HG02759 (cell line): ENCODE data around the gene WARS2.
"Not testable (repeated sequence)": the region's sequence is repeated elsewhere in the genome, so short reads cannot be mapped to it uniquely, and the experiment has no call there.

Experiments
- ATAC-seq: cut with Tn5 transposase; IDR thresholded peaks from one replicate; pipeline ENCODE4 v1.9.1; 2021; ENCODE audit warnings: mild to moderate bottlenecking, moderate library complexity; ENCODE audit not compliant: unreplicated experiment

The WARS2 gene

GRCh38 chr1:119140177-119141019 is at the start of gene WARS2:
WARS2 (minus strand) TSS chr1:119140653; CDS start chr1:119140644, 9 bp downstream.
- ATAC-seq = peak; percentile 94

- no peak for ATAC-seq
Observed at GRCh38 chr1:119188926-119189325, 48.5 kb upstream of the WARS2 start.

GRCh38 chr1:119187416-119187815 is 47.0 kb upstream of the WARS2 start:
- no peak for ATAC-seq

- no peak for ATAC-seq
Observed at GRCh38 chr1:119186471-119186870, 46.0 kb upstream of the WARS2 start.

DNA sequence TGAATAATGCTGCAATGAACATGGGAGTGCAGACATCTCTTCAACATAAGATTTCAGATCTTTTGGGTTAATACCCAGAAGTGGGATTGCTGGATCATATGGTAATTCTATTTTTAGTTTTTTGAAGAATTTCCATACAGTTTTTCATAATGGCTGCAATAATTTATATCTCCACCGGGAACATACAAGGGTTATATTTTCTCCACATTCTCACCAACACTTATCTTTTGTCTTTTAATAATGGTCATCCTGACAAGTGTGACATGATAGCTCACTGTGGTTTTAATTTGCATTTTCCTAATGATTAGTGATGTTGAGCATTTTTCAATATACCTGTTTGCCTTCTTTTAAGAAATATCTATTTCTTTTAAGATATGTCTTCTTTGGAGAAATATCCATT is 44.5 kb upstream of the WARS2 start:
- no peak for ATAC-seq

GRCh38 chr1:119181218-119181617 is 40.8 kb upstream of the WARS2 start:
- ATAC-seq = no peak

DNA sequence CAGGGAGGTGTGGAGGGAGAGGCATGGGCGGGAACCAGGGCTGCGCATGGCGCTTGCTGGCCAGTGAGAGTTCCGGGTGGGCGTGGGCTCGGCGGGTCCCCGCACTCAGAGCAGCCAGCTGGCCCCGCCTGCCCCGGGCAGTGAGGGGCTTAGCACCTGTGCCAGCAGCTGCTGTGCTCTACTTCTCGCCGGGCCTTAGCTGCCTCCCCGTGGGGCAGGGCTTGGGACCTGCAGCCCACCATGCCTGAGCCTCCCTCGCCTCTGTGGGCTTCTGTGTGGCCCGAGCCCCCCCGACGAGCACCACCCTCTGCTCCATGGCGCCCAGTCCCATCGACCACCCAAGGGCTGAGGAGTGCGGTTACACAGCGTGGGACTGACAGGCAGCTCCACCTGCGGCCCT is 38.6 kb upstream of the WARS2 start:
- ATAC-seq = no peak

DNA sequence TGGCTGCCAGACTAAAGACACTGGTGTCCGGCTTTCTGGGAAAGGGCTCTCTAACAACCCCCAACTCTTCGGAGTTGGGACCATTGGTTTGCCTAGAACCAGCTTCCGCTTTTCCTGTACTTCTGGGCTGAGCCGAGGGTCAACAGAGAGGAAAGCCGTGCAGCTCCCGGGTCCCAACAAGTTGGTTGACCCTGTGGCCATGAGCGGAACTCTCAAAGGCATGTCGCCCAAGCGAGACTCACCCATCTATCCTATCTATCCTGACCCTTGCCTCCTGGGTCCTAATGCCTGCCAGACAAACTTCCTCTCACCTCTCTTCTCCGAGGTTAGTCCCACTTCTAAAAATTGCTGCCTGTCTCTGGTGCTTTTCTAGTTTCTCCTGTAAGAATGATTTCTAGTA is 32.5 kb upstream of the WARS2 start:
- ATAC-seq = not testable (repeated sequence)

GRCh38 chr1:119171381-119172010 is 31.0 kb upstream of the WARS2 start:
- ATAC-seq = not testable (repeated sequence)

GRCh38 chr1:119163396-119163795 is 22.9 kb upstream of the WARS2 start:
- no peak for ATAC-seq

- no peak for ATAC-seq
Observed at GRCh38 chr1:119160866-119161265, 20.4 kb upstream of the WARS2 start.

DNA sequence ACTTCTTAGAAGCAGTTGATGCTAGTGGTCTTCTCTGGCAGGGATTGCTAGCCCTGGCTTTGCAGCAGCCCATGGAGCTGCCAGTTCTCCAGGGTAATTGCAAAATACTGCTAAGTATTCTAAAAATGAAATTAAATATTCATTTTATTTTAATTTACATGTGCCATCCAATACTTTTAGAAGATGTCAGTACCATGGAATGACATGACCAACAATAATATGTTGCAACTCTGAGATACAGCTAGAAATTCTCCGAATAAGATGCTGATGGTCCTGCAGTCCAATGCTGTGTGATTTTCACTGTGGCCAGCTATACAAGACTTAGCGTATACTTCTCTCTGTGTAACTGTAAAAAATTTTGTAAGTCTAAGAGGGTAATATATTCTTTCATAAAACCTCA is 20.0 kb upstream of the WARS2 start:
- ATAC-seq = no peak

DNA sequence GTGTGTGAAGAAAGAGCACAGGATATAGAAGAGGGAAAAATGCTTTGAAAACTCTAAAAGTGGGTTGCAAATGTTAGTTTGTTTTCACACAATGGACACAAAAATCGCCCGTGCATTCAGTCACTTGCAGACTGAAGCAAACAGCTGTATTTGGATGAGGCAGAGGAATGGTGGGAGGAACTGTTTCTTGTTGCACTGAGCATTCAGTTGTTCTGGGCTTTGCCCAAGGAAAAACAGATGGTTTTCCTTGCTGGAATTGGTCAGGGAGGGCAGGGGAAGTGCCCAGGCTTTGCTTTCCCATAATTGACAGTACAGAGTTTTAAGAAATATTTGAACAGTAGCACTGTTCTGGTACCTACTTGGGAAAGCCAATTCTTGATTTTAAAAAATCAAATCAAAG is 19.5 kb upstream of the WARS2 start:
- ATAC-seq = no peak

GRCh38 chr1:119159111-119159510 is 18.7 kb upstream of the WARS2 start:
- ATAC-seq = no peak

GRCh38 chr1:119156761-119157160 is 16.3 kb upstream of the WARS2 start:
- not testable (repeated sequence) for ATAC-seq

DNA sequence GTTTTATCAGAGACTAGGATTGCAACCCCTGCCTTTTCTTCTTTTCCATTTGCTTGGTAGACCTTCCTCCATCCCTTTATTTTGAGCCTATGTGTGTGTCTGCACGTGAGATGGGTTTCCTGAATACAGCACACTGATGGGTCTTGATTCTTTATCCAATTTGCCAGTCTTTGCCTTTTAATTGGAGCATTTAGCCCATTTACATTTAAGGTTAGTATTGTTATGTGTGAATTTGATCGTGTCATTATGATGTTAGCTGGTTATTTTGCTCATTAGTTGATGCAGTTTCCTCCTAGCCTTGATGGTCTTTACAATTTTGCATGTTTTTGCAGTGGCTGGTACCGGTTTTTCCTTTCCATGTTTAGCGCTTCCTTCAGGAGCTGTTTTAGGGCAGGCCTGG is 14.6 kb upstream of the WARS2 start:
- ATAC-seq = not testable (repeated sequence)

DNA sequence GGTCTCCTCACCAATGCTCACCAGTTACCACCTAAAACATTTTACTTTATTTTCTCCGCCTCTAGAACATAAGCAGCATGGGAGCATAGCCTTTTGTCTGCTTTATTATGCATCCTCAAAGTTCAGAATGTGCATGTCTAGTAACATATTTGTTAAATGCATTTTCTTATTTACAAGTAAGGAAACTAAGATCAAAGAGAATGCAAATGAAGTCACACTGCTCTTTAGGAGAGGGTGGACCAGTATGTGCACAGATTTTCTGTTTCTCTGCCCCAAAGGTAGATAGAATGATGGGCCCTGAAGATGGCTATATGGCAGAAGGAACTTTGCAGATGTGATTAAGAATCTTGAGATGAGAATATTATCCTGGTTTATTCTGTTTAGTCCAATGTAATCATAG is 9.7 kb upstream of the WARS2 start:
- ATAC-seq = no peak

GRCh38 chr1:119147661-119148090 is 7.2 kb upstream of the WARS2 start:
- no peak for ATAC-seq

DNA sequence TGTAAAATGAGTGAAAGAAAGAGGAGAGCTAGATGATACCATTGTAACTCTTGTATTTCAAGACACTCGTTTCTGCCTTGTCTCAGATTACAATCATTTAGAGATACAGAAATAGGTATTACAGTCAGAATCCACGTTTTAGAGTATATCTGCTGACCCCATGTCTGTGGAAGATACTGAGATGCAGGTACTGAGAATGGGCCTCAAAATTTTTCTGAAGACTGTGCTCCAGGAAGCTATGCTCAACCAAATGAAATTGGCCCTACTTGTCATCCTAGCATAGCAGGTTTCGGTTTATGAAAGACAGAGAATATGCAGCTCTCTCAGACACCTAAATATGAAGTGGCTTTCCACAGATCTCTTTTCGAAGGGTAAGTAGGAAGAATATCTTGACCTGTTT is 6.0 kb upstream of the WARS2 start:
- no peak for ATAC-seq

GRCh38 chr1:119144813-119145212 is 4.4 kb upstream of the WARS2 start:
- no peak for ATAC-seq

DNA sequence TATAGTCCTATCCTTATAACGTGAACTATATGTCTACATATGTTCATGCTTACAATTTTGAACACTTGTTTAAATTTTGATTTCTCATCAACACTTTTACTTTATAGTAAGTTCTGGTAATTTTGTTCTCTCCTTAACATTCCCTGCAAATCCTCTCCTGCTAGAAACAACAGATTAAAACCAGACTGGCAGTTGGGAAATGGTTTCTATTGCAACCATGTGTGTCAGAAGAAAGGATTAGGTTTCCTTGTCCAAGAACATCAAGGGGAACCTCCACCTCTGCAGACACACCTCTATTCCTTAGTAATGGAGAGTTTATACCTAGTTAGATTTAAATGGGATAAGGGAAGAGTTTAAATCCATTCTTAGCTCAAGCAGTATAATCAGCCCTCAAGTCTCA is 3.3 kb upstream of the WARS2 start:
- no peak for ATAC-seq

GRCh38 chr1:119141660-119142059 is 1.2 kb upstream of the WARS2 start:
- no peak for ATAC-seq
